Measurements from ENCODE around the gene PARN.

DNA sequence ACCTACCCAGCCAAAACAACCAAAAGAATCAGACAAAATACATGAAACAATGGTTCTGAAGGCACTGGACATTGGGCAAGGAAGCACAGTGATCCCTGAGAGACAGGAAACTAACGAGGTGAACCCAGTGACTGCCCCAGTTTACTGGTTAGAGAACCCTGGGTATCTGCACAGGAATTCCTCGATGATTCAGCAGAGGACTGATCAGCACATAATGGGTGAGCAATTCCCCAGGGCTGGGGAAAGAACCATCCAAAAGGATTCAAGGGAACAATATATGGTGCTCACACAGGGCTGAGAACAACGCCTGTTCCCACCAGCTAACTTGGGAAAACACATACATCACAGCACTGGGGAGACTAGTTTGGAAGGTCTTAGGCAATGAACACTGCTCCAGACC, 167.2 kb downstream of the PARN start:
- TF ChIP-seq, protein P1, sequence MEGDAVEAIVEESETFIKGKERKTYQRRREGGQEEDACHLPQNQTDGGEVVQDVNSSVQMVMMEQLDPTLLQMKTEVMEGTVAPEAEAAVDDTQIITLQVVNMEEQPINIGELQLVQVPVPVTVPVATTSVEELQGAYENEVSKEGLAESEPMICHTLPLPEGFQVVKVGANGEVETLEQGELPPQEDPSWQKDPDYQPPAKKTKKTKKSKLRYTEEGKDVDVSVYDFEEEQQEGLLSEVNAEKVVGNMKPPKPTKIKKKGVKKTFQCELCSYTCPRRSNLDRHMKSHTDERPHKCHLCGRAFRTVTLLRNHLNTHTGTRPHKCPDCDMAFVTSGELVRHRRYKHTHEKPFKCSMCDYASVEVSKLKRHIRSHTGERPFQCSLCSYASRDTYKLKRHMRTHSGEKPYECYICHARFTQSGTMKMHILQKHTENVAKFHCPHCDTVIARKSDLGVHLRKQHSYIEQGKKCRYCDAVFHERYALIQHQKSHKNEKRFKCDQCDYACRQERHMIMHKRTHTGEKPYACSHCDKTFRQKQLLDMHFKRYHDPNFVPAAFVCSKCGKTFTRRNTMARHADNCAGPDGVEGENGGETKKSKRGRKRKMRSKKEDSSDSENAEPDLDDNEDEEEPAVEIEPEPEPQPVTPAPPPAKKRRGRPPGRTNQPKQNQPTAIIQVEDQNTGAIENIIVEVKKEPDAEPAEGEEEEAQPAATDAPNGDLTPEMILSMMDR (IDR thresholded peaks at IDR 0.05) = no peak
- TF ChIP-seq ZNF396 (CRISPR knock-in tag; IDR thresholded peaks at IDR 0.05; ENCODE audit: borderline replicate concordance) (no peak), SMAD4 (CRISPR knock-in tag; IDR thresholded peaks at IDR 0.05) (no peak), ZNF263 (CRISPR knock-in tag; IDR thresholded peaks at IDR 0.05; ENCODE audit: low read depth) (no peak), NFYB (CRISPR knock-in tag; conservative IDR thresholded peaks at IDR 0.05; ENCODE audit: low read depth) (no peak), NR1H2 (CRISPR knock-in tag; IDR thresholded peaks at IDR 0.05) (no peak)
- TF ChIP-seq, protein P2, sequence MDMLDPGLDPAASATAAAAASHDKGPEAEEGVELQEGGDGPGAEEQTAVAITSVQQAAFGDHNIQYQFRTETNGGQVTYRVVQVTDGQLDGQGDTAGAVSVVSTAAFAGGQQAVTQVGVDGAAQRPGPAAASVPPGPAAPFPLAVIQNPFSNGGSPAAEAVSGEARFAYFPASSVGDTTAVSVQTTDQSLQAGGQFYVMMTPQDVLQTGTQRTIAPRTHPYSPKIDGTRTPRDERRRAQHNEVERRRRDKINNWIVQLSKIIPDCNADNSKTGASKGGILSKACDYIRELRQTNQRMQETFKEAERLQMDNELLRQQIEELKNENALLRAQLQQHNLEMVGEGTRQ (CRISPR knock-in tag; IDR thresholded peaks at IDR 0.05) = no peak
- TF ChIP-seq, protein P3, sequence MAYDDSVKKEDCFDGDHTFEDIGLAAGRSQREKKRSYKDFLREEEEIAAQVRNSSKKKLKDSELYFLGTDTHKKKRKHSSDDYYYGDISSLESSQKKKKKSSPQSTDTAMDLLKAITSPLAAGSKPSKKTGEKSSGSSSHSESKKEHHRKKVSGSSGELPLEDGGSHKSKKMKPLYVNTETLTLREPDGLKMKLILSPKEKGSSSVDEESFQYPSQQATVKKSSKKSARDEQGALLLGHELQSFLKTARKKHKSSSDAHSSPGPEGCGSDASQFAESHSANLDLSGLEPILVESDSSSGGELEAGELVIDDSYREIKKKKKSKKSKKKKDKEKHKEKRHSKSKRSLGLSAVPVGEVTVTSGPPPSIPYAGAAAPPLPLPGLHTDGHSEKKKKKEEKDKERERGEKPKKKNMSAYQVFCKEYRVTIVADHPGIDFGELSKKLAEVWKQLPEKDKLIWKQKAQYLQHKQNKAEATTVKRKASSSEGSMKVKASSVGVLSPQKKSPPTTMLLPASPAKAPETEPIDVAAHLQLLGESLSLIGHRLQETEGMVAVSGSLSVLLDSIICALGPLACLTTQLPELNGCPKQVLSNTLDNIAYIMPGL (CRISPR knock-in tag; IDR thresholded peaks at IDR 0.05) = no peak
- TF ChIP-seq, protein P4, sequence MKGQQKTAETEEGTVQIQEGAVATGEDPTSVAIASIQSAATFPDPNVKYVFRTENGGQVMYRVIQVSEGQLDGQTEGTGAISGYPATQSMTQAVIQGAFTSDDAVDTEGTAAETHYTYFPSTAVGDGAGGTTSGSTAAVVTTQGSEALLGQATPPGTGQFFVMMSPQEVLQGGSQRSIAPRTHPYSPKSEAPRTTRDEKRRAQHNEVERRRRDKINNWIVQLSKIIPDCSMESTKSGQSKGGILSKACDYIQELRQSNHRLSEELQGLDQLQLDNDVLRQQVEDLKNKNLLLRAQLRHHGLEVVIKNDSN (CRISPR knock-in tag; IDR thresholded peaks at IDR 0.05) = no peak

Data from WTC11 (cell line).